GM12872 (cell line): ENCODE measurements around the gene SMIM33.

ENCODE experiments used
- CTCF ChIP-seq: IDR thresholded peaks from 3 replicates; pipeline ENCODE4 v1.5.1; 2011; ENCODE audit warnings: low read depth, mild to moderate bottlenecking, low read length, moderate library complexity; ENCODE audit not compliant: insufficient read depth

SMIM33 gene

DNA sequence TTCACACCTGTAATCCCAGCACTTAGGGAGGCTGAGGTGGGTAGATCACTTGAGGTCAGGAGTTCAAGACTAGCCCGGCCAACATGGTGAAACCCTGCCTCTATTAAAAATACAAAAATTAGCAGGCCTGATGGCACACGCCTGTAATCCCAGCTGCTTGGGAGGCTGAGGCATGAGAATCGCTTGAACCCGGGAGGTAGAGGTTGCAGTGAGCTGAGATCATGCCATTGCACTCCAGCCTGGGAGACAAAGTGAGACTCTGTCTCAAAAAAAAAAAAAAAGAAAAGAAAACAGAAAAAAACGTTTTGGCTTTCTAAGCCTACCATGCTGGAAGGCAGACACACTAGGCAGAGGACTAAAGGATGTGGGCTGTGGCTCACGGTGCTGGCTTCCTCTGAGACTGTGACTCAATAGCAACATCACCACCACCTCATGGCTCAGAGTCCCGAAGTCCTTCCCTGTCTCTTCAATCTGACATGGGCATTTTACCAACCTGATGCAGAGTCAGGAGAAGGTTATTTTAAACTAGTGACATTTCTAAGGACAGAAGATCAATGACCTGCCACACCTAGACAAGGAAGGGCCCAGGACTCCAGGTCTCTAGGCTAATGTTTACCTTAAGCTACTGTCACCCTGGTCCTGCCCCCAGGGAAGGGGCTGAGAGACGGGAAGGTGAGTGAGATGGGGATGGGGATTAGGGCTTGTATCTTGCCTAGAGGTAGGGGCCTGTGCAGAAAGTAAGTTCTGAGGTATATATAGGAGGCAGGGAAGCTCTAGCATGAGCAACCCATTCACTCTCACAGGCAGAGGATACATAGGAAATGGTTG lies 12.0 kb upstream of the SMIM33 start:
- no peak for TF ChIP-seq CTCF

GRCh38 chr5:139459451-139459934 lies 11.3 kb upstream of the SMIM33 start:
- no peak for TF ChIP-seq CTCF

GRCh38 chr5:139460455-139460854 lies 10.3 kb upstream of the SMIM33 start:
- no peak for TF ChIP-seq CTCF

DNA sequence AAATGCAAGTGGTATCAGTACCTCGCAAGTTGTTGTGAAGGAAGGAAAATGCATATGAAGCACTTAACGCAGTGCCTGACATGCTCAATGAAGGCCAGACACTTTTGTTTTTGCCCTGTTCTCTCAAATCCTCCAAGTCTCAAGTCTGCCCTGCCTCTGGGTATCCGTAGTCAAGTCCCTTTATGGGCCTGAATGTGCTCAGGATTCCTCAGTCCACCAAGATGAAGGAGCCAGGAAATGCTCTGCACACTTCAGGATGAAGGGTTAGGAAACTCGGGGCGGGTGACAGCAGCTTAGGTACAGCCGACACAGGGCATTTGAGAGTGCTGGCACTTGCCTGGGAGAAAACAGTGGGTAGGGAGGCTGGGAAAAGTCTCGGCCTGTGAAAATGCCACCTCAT lies 9.6 kb upstream of the SMIM33 start:
- TF ChIP-seq CTCF = no peak

GRCh38 chr5:139461698-139462097 lies 9.1 kb upstream of the SMIM33 start:
- TF ChIP-seq CTCF = no peak

DNA sequence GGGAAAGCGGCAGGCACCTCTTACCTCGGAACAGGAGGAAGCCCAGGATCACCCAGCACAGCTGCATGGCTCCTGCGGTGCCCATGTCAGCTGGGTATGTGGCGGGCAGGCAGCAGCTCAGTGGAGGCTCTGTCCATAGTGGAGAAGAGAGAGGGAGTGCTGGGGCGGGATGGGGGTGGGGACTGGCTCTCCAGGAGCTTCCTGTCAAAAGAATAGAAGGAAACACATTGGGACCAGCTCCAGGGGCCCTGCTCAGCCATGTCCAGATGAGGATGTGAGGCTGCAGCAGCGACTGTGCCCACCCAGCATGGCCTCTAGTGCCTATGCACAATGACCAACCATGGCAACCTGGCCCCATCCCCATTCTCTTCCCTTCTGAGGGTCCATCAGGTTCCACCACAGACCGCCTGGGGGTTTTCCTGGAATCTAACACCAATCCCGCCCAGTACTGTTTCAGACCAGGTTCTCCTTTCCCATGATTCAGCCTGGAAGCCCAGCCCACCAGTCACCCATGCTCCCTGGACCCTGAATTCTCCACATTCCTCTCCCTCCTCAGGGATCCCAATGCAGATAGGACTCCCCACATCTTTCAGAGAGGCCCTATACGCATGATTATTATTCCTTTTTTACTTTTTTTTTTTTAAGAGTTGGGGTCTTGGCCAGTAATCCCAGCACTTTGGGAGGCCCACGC lies 8.1 kb upstream of the SMIM33 start, which contains the start of gene ECSCR:
TSS of gene ECSCR (minus strand) at position 158 of the 691 bp plus-strand sequence. CDS start at position 85, 73 bp downstream.
- TF ChIP-seq CTCF = no peak

DNA sequence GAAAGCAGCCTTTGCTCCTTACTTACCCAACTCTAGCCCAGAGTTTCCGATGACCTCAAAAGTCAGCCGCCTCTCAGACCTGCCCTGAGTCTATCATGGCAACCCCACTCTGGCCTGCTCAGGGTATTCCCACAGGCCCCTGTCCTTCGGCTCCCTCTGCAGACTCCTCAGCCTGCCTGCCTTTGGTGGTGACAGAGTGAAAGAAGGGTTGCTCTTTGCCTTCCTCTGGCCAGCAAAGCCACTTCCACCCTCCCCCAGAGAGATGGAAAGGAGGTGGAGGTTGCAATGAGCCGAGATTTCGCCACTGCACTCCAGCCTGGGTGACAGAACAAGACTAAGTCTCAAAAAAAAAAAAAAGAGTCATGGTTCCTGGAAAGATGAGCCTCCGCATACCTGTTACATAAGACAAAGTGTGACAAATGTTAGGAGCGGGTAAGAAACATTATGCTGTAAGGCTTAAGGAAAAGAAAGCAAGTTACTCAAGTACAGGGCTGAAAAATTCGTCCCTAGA lies 2.3 kb upstream of the SMIM33 start:
- TF ChIP-seq CTCF = no peak
